HG02973 (cell line): Measurements from ENCODE around the gene CREB1.

Experiments
- ATAC-seq: cut with Tn5 transposase; IDR thresholded peaks from one replicate; pipeline ENCODE4 v1.9.1; 2021; ENCODE audit warnings: moderate library complexity; ENCODE audit not compliant: unreplicated experiment

The CREB1 gene

DNA sequence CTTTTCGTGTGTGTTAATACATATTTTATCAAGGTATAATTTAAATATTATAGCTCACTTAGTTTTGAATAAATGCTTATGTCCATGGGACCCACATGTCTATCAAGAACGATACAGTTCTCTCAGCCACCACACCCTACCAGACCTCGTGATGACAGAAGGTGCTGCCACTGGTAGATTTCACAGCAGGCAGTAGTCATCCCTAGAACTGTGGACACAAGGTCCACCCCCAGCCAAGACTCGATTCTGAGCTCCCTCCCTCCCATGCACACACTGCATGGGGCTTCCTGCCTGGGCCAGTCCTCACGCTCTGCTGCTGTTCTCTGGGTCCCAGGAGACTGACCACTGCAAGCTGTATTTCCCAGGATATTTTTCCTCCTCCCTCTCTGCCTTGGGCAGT lies 26.5 kb upstream of the CREB1 start:
- ATAC-seq, result peak; percentile 93

DNA sequence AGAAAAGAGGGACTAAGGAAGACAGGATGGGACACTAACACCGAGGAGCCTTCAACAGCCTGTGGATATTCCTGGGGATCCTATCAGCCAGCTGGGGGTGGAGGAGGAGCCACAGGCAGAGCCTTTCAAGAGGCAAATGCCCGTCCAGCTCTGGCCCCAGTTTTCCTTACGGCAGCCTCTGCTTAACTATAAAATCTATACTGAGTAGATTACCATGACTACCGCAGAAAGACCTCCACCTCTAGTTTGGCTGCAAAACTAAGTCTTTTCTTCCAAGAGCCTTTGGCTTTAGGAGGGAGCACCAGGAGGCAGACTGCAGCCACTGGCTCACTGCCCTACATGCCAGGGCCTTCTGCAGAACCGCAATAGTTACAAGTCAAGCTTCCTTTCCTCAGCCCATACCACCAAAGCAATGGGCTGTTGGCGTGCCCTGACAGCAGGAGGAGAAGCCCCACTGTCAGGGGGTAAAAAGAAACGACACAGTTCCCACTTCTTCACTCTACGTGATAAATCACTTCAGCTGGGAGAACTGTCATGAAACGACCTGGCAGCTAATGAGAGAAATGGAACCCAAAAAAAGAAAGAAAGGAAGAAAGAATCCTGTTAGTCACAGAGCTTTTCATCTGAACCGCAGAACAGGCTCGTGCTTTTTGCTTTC lies 25.1 kb upstream of the CREB1 start:
- no peak for ATAC-seq

DNA sequence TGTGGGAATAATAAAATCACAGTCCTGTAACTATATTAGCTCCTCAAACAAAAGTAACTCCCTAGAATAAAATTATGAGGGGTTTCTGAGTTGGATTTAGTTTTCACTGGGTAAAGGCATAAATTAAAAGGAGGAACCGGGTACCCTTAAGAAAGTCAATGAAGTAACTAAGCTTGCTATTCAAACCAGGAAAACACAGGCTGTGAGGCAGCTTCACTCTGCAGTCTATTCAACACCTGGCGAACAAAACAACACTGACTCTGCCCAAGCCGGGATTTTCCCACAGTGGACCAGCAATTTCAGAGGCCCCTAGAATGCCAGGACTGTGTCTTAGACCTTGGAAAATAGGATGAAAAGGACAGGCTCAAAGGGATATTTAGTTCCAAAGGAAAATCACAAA lies 24.6 kb upstream of the CREB1 start:
- no peak for ATAC-seq

DNA sequence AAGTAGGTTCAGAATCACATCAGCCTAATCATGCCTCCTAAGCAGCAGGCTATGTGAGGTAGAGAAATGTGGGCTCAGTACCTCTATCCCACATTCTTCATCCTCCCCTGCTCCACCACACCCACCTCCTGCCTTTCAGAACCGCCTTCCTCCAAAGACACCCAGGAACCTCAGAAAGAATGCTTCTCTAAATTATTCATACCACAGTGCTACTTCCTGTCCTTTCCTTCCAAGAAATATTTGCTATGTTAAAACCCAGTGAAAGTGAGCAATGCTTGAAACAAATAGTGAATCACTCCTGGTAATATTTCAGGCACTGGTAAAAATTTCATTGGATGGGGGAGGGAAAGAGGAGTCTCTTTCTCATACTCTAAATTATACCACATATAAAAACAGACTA lies 24.0 kb upstream of the CREB1 start:
- ATAC-seq, result no peak

DNA sequence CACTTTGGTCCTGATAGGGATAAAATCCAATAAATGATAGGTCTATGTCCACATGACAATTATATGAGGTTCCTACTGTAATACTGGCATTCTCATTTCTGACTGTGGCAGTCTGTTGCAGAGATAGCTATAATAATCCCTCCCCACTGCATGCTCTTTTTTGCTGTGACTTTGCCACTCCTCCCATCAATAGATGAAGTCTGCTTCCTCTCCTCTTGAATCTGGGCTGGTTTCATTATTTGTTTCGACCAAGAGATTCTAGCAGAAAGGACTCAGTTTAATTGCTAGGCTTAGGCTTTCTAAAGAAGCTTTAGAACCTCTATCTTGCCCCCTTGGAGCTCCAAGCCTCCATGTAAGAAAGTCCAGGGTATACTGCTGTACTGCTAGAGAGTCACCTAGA lies 23.3 kb upstream of the CREB1 start:
- ATAC-seq, result no peak

DNA sequence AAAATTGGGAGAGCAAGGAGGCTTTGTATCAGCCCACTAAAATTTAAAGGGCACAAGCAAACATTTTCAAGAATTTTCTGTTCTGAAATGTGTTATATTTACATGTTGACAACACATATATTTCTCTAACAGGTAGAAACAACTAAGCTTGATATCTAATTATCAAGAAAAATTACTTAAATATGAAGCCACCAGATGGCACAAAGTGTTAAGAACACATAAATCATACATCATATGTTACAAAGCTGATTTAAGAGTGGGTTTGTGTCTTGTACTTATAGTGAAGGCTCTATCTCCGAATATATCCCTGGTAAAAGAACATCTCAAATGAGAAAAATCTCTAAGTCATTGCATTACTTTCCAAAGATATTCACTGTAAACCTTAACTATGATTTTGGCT lies 19.6 kb upstream of the CREB1 start:
- ATAC-seq, result no peak

DNA sequence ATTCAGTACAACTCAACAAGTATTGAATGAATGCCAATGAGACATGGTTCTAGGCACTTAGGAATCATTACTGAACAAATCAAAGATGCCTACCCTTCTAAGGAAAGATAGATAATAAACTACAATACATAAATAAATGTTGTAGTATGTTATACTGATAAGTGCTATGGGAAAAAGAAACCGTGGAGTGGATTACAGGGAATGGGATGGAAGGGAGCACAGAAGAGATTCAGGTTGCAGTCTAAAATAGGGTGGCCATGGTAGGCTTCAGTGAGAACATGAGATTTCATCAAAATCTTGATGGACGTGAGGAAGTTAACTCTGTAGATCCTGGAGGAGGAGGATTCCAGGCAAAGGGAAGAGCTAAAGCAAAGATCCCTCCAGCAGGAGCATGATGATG lies 17.9 kb upstream of the CREB1 start:
- no peak for ATAC-seq

DNA sequence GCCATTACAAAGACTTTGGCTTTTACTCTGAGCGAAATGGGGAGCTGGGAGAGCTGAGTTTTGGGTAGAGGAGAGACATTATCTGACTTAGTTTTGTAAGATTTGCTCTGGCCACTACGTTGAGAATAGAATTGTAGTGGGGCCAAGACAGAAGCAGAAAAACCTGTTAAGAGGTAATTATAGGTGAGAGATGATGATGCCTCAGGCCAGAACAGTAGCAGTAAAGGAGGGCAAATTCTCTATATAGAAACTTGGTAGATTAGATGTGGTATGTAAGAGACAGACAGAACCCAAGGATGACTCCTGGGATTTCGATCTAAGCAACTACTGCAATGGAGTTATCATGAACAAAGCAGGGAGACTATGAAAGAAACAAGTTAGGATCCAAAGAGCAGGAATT lies 17.4 kb upstream of the CREB1 start:
- no peak for ATAC-seq

DNA sequence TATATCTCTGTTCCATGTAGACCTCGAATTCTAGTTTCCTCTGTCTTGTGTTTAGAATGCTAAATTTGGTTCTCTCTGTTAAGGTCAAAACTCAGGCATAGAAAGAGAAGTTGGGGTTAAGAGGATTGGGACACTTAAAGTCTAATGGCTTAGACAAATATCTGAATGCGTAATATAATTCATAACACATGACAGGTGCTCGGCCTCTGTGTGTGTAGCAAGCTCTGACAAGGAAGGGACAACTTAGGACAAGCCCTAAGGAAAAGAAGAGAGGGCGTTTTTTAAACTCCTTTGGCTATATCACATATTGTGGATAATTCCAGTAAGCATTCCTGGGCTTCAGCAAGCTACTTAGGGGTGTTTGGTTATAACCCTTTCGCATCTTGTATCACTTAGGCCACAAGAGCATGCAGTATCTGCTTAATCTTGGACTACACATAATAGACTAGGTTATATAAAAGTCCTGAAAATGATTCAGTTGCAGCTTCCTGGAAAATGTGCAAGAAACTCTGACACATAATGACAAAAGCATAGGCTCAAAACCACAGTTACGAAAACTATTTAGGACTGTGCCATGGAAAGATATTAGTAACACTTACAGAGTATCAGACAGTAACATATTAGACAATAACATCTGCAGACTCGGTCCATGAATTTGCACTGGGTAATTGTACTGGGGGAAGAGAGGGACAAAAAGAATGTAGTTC lies 16.1 kb upstream of the CREB1 start:
- ATAC-seq, result no peak

DNA sequence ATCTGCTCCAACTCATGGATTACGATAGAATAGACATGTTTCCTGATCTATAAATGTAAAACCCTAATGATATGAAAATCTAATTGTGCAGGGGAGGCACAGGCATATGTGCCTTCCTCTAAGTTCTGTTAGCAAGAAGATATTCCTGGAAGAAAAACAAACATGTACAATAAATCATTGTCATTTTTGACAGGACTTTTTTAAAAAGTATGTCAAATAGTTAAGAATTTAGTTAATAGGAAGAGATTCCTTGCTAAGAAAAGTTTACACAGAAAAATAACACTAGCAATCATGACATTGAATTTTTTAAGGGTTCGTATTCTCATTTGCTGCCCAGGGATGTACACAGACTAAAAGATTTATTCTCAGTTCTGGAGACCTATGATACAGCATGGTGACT lies 15.3 kb upstream of the CREB1 start:
- ATAC-seq, result no peak

DNA sequence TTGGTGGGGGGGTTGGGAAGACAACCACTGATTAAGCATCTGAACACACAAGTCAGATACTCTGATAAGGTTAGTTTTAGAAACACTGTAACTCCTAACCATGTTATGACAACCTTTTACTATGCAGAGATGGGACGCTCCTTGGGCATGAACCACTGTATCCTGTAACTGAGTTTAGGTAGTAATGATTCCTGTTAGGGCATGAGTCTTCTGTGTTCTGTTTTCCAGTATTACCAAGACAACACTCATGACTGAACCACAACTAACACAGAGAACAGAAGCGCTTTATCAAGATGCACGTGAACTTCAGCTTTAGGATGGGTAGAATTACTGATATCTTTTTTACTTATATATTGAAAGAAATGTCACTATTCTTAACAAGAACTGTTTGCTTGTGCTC lies 14.1 kb upstream of the CREB1 start:
- no peak for ATAC-seq

DNA sequence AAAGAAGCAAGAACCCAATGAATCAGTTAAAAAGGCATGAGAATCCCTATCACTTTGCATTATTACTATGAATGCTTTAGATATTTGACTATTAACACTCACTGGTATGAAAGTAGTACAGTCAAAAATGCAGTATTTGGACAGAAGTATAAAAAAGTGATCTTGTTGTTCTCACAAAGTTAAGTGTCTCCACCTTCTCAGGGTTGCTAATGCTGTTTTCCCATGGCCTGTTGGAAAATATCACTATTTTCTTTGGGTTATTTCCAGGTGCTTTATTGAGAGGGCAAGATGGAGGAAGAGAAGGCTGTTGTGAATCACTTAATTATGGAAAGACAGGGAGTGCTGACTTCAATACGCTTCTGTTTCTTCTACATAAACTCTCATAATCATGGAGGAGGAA lies 13.6 kb upstream of the CREB1 start:
- ATAC-seq, result no peak

DNA sequence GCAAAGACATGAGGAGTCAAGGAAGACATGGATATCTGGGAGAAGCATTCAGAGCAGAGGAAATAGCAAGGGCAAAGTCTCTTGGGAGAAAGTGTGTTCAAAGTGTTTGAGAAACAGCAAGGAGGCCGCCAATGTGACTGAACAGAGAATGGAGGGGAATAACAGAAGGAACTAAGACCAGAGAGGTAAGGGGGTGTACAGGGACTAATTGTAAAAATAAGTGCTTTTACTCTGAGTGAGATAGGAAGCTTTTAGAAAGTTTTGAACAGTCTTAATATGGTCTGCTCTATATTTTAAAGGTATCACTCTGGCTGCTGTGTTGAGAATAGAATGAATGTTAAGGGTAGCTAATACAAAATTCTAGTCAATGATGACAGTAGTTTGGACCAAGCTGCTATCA lies 6.8 kb upstream of the CREB1 start:
- no peak for ATAC-seq

DNA sequence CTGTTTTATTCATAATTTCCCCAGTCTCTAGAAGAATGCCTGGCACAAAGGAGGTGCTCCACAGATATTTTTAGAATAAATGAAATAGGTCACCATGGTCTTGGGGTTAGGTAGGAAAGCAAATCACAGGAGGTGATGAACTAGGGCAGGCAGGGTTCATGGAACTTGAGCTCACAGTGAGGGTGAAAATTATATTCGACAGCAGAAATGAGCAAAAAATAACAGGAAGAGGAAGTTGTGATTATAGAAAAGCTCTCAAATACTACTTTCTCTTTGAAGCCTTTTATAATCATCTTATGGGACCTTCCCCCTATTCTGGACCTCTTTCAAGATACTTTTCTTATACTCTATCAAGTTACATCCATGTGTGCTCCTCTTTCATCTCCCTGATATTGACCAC lies 4.5 kb upstream of the CREB1 start:
- no peak for ATAC-seq

DNA sequence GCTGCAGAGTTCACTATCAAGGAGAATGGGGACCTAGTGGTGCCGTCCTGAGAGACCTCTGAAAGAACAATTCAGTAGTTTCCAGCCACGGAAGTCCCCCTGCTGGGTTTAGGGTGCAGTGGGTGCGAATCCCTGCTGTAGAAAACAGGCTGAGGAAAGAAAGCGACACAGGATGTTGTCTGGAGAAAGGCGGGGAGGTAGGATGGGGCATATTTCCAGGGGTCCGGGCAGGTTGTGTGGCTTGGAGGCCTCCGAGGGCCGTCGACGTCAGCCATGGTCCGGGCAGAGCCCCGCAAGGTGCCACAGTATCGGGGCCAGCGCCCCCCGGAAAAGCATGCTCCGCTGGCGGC lies 807 bp upstream of the CREB1 start:
- ATAC-seq, result peak; percentile 6

DNA sequence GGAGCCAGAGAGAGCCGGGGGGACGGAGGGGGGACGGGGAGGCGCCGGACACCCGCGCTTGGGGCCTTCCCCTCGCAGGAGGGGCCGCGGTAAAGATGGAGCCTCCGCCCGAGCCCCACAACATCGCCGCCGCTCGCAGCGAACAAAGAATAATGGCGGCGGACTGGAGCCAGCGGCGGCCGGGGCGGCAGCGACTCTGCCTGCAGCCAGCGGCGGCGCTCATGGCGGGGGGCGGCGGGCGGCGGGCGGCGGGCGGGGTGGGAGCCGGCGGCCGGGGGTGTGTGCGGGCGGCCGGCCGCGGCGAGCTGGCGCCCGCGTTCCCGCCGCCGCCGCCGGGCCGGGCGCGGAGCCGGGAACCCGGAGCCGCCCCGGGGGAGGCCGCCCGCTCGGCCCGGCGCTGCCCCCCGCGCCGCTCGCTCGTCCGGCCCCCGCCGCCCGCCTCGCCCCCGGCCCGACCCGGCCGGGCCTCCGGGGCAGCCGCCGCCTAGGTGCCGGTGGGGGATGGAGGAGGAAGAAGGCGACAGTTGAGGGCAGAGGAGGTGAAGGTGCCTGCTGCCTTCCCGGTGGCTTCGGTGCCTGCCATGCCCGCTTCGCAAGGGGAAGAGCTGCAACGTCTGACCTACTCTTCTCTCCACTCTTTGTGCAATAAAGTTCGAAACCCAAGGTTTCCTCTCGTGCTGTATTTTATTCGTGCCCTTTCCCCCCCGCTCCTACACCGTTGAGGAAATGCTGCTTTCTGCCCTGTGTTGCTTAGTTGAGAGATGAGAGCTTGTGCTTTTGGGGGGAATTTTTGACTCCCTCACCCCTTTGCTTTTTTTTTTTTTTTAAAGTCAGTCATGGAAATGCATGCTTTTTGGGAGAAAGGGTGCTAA lies 634 bp downstream of the CREB1 start:
- no peak for ATAC-seq

DNA sequence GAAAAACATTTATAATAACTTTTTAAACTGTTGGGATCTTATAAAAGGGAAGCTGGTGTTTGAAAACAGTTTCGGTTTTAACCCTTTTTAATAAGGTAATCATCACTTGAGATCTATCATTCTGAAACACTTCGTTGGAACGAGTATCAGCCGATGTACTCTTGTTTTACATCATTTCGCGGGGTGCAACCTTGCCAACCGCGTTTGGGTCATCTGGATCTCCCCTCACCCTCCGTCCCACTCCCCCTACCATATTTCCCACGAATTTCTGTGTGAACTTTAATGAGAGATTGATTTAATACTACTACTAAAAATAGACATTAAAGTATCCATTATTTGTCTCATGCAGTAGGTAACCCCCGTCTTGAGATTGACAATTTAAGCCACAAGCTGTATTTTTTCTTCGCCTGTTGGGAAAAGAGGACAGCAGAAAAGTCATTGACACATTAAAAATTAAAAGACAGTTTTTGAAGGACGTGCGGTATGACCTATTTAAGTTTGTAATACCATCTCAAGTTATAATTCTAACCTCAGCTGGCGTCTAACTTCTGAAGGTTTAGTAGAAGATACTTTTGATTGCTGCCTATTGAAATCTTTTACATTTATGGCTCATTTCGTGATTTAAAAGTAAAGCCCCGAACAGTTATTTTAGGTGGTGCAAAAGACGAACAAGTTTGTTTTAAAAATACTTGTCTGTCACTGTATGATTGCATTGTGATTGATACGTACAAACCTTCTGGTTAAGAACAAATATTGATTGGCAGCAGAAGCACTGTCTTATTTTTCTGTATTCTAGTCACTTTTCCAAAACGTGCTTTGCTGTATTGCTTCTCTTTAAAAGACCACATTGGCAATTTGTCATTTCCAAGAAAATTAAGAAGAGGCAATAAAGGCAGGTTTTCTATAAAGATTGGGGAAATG lies 1.5 kb downstream of the CREB1 start:
- ATAC-seq, result no peak

DNA sequence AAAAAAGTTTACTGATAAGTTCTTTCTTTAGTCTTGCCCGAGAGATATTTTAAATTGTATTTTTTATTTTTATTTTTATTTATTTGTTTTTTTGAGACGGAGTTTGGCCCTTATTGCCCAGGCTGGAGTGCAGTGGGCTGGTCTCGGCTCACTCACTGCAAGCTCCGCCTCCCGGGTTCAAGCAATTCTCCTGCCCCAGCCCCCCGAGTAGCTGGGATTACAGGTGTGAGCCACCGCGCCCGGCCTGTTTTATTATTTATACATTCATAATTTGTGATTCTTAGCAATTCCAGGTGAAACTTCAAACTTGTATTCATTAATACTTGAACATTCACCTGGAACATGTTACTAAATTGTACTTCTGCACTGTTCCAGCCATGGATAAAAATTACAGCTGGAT lies 2.9 kb downstream of the CREB1 start:
- no peak for ATAC-seq

DNA sequence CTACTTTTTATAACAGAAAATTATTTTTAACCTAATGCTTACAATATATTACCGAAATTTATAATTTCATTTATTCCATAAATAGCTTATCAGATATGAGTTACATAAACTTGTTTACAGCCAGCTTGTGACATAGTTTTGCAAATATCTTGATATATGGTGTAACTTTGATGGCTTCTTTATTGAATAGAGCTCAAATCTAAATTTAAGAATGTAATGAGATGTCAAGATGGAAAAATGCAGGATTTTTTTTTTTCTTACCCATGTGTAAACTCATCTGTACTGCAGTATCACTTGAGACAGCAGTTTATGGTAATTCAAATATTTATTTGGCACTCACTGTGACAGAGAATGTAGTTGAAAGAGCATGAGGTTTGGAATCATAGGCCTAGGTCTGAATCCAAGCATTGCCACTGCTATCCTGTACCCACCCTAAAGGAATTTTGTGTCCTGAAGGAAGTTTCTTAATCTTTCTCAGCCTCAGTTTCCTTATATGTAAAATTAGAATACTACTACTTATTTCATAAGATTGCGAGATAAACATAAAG lies 3.8 kb downstream of the CREB1 start:
- no peak for ATAC-seq

DNA sequence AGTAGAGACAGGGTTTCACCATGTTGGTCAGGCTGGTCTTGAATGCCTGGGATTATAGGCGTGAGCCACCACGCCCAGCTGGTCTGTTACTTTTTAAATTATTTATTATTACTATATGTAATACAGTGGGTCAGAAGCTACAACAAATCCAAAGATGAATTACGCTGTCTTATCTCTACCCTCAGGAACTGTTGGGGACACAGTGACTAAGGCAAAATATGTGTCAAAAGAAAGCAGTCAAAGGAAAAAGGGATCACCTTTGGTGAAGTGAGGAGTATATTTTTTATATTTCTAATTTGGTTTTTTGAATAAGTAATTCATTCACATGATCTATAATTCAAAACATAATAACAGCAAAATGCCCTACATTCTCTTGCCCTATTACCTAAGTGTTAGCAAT lies 4.7 kb downstream of the CREB1 start:
- ATAC-seq, result no peak

DNA sequence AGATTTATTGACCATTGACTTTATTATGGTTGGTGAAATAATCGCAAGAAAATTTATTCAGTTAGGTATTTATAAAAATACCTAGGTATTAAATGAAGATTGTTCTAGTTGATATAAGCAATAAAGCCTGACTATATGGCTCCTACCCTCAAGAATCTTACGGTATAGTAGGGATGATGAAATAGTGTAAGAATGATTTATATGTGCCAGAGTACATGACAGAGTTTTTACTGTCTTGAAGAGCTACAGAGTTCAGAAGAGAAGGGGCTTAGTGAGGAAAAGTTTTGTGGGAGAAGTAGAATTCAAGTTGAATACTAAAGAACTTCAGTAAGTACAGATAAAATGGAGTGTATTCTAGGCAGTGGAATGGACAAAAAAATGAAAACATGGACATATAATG lies 9.7 kb downstream of the CREB1 start:
- no peak for ATAC-seq
